Karpas-422 (cell line): ENCODE data around the gene PSORS1C1. TPM values are rescaled to one million over a fixed set of nuclear protein-coding genes. Genes with fewer than 3 reads are reported as not detected.
"Not testable (repeated sequence)": the region's sequence is repeated elsewhere in the genome, so short reads cannot be mapped to it uniquely, and the experiment has no call there.

Experiments used
- DNase-seq: peaks from one replicate; pipeline ENCODE4 v3.0.0-alpha.2; 2015
- H2AFZ ChIP-seq: fragments of 200-600 bp; sonication (generic); 2 replicates; pipeline ENCODE4 v1.6.1; 2014; ENCODE audit warnings: antibody characterized with exemption, low read length, mixed read lengths
- H3K27ac ChIP-seq: fragments of 200-600 bp; sonication (generic); 2 replicates; pipeline ENCODE4 v1.5.1; 2014; ENCODE audit warnings: mild to moderate bottlenecking, low read length, moderate library complexity
- H3K27me3 ChIP-seq: fragments of 200-600 bp; sonication (generic); 2 replicates; pipeline ENCODE4 v1.6.1; 2014; ENCODE audit warnings: low read length, mixed read lengths
- H3K36me3 ChIP-seq: fragments of 200-600 bp; sonication (generic); 2 replicates; pipeline ENCODE4 v1.6.1; 2014; ENCODE audit warnings: low read length, mixed read lengths; ENCODE audit not compliant: insufficient read depth
- H3K4me1 ChIP-seq: fragments of 200-600 bp; sonication (generic); 2 replicates; pipeline ENCODE4 v1.6.1; 2014; ENCODE audit warnings: mild to moderate bottlenecking, low read length, mixed read lengths
- H3K4me2 ChIP-seq: fragments of 200-600 bp; sonication (generic); 2 replicates; pipeline ENCODE4 v1.6.1; 2014; ENCODE audit warnings: low read length, low read depth, mild to moderate bottlenecking; ENCODE audit not compliant: poor library complexity, severe bottlenecking
- H3K4me3 ChIP-seq: fragments of 200-600 bp; sonication (generic); 2 replicates; pipeline ENCODE4 v1.5.1; 2014; ENCODE audit warnings: mild to moderate bottlenecking, antibody characterized with exemption, low read length, mixed read lengths
- H3K79me2 ChIP-seq: fragments of 200-600 bp; sonication (generic); 2 replicates; pipeline ENCODE4 v1.6.1; 2014; ENCODE audit warnings: mild to moderate bottlenecking, low read length, mixed read lengths
- H3K9ac ChIP-seq: fragments of 200-600 bp; sonication (generic); 2 replicates; pipeline ENCODE4 v1.6.0; 2014; ENCODE audit warnings: low read length
- H3K9me2 ChIP-seq: fragments of 200-600 bp; sonication (generic), shearing (Covaris generic); replicated peaks from 2 replicates; pipeline ENCODE4 v1.6.0; 2014; ENCODE audit warnings: mild to moderate bottlenecking, low read length, moderate library complexity; ENCODE audit not compliant: insufficient read depth
- H3K9me3 ChIP-seq: fragments of 300-700, 200-600 bp; sonication (generic); 2 replicates; pipeline ENCODE4 v1.6.1; 2014; ENCODE audit warnings: low read length, mixed read lengths
- H4K20me1 ChIP-seq: fragments of 200-600 bp; sonication (generic); 2 replicates; pipeline ENCODE4 v1.6.1; 2014; ENCODE audit warnings: mild to moderate bottlenecking, antibody characterized with exemption, low read length, low read depth; ENCODE audit not compliant: insufficient read depth
- total RNA-seq: library from RNA; depleted of rRNA; stranded (reverse); fragments of >200 nt; shearing (Covaris generic); gene quantifications from 2 replicates; pipeline ENCODE4 v1.2.3, GENCODE V29; 2014; ENCODE audit warnings: low replicate concordance

PSORS1C1 gene
- total RNA-seq, 1 experiment from 2014 or later, result not detected

GRCh38 chr6:31169858-31170599 is 55.4 kb downstream of the PSORS1C1 start:
- H3K79me2 ChIP-seq, H3K4me1 ChIP-seq, H3K27ac ChIP-seq, H2AFZ ChIP-seq, H3K9ac ChIP-seq, DNase-seq, H3K4me2 ChIP-seq, H3K9me2 ChIP-seq, H3K9me3 ChIP-seq, H3K27me3 ChIP-seq, H3K4me3 ChIP-seq, H3K36me3 ChIP-seq, H4K20me1 ChIP-seq: not testable (repeated sequence)

- DNase-seq, result no peak
- H3K4me3 ChIP-seq, result no peak within 1 kb of the TSS
- H2AFZ ChIP-seq, result no peak within 1 kb of the TSS
- H3K36me3 ChIP-seq, result no peaks in the 10 kb centered on the region
- no peaks in the 10 kb centered on the region for H3K27me3 ChIP-seq
- H3K79me2 ChIP-seq, result no peaks in the 10 kb centered on the region
- H3K4me2 ChIP-seq, result no peak within 1 kb of the TSS
- H3K27ac ChIP-seq, result no peak within 1 kb of the TSS
- H4K20me1 ChIP-seq, result no peaks in the 10 kb centered on the region
- peaks cover 3% of the 10 kb centered on the region for H3K4me1 ChIP-seq
- H3K9ac ChIP-seq, result no peak within 1 kb of the TSS
- no peaks in the 10 kb centered on the region for H3K9me2 ChIP-seq
- no peaks in the 10 kb centered on the region for H3K9me3 ChIP-seq
Observed at GRCh38 chr6:31170600-31170881, 55.9 kb downstream of the PSORS1C1 start, which contains the start of gene POU5F1. TSS of gene POU5F1 (minus strand) at chr6:31170682. CDS start at chr6:31170620, 62 bp downstream.

DNA sequence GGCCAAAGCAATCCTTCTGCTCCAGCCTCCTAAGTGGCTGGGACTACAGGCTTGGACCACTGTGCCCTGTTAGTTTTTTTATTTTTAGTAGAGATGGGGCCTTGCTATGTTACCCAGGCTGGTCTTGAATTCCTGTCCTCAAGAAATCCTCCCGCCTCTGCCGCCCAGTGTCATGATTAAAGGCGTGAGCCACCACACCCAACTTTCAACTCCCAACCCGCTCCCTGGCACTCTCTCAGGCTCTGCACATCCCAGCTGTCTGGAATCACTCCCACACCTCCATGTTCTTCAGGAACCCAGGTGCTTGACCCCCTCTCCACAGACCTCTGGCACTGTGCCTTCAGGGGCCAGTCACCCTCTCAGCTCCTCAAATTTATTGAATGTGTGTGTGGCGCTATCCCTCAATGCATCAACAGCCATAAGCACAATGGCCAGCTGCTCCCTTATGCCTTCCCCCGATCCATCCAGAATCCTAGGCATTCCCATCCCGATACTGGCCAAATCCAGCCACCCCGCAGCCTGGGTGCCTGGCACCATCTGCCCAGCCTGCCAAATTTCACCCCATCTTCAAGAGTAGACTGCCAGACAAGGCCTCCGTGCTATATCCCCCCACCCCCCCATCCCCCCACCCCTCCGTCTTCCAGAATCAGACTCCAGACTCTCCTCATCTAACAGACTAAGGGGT is 56.5 kb downstream of the PSORS1C1 start:
- Histone ChIP-seq H4K20me1 (no peaks in the 10 kb centered on the region), H3K27ac (no peak overlapping the region), H3K9me2 (no peaks in the 10 kb centered on the region), H3K4me2 (no peak overlapping the region), H3K4me1 (no peaks in the 10 kb centered on the region), H3K79me2 (no peaks in the 10 kb centered on the region), H2AFZ (no peak overlapping the region), H3K4me3 (no peak overlapping the region), H3K9ac (no peak overlapping the region), H3K36me3 (no peaks in the 10 kb centered on the region), H3K27me3 (no peaks in the 10 kb centered on the region), H3K9me3 (no peaks in the 10 kb centered on the region)
- no peak for DNase-seq

- H3K4me1 ChIP-seq, result no peaks in the 10 kb centered on the region
- no peak overlapping the region for H2AFZ ChIP-seq
- H4K20me1 ChIP-seq, result no peaks in the 10 kb centered on the region
- H3K9ac ChIP-seq, result no peak overlapping the region
- H3K27ac ChIP-seq, result no peak overlapping the region
- no peak for DNase-seq
- no peaks in the 10 kb centered on the region for H3K9me3 ChIP-seq
- H3K27me3 ChIP-seq, result no peaks in the 10 kb centered on the region
- H3K36me3 ChIP-seq, result no peaks in the 10 kb centered on the region
- no peak overlapping the region for H3K4me3 ChIP-seq
- H3K9me2 ChIP-seq, result no peaks in the 10 kb centered on the region
- H3K4me2 ChIP-seq, result no peak overlapping the region
- no peaks in the 10 kb centered on the region for H3K79me2 ChIP-seq
Observed at GRCh38 chr6:31171931-31172905, 57.6 kb downstream of the PSORS1C1 start.

DNA sequence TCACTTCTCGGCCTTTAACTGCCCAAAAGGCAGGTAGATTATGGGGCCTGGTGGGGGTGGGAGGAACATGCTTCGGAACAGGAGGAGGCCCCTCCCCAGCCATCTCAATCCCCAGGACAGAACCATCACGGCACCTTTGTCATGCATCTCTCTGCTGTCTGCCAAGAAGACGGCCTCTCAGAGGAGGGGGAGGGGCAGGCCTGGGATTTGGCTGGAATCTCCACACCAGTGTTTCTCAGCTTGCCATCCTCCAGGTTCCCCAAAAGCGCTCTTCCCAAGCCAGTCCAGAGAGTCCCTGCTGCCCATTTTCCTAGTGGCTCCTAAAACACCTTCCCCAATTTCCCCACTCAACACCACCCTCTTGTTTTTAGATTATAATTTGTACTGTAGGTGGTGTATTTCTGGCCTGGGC is 58.4 kb downstream of the PSORS1C1 start:
- Histone ChIP-seq H3K79me2 (no peaks in the 10 kb centered on the region), H3K36me3 (no peaks in the 10 kb centered on the region), H4K20me1 (no peaks in the 10 kb centered on the region), H3K9ac (no peak overlapping the region), H2AFZ (no peak overlapping the region), H3K9me3 (no peaks in the 10 kb centered on the region), H3K27ac (no peak overlapping the region), H3K4me2 (no peak overlapping the region), H3K4me1 (no peaks in the 10 kb centered on the region), H3K27me3 (no peaks in the 10 kb centered on the region), H3K4me3 (no peak overlapping the region), H3K9me2 (no peaks in the 10 kb centered on the region)
- no peak for DNase-seq

GRCh38 chr6:31173406-31173805 is 58.8 kb downstream of the PSORS1C1 start:
- H3K9me3 ChIP-seq, result no peaks in the 10 kb centered on the region
- H3K27ac ChIP-seq, result no peak overlapping the region
- H3K4me1 ChIP-seq, result no peaks in the 10 kb centered on the region
- no peak overlapping the region for H3K4me3 ChIP-seq
- no peak overlapping the region for H3K4me2 ChIP-seq
- no peak overlapping the region for H3K9ac ChIP-seq
- no peaks in the 10 kb centered on the region for H3K79me2 ChIP-seq
- DNase-seq, result no peak
- no peaks in the 10 kb centered on the region for H3K27me3 ChIP-seq
- H3K36me3 ChIP-seq, result no peaks in the 10 kb centered on the region
- H3K9me2 ChIP-seq, result no peaks in the 10 kb centered on the region
- no peak overlapping the region for H2AFZ ChIP-seq
- H4K20me1 ChIP-seq, result no peaks in the 10 kb centered on the region

- H3K36me3 ChIP-seq, result no peaks in the 10 kb centered on the region
- no peaks in the 10 kb centered on the region for H4K20me1 ChIP-seq
- H3K4me3 ChIP-seq, result no peak overlapping the region
- H3K27ac ChIP-seq, result no peak overlapping the region
- no peak overlapping the region for H2AFZ ChIP-seq
- H3K9me2 ChIP-seq, result no peaks in the 10 kb centered on the region
- no peaks in the 10 kb centered on the region for H3K27me3 ChIP-seq
- DNase-seq, result no peak
- H3K9me3 ChIP-seq, result no peaks in the 10 kb centered on the region
- no peaks in the 10 kb centered on the region for H3K4me1 ChIP-seq
- H3K4me2 ChIP-seq, result no peak overlapping the region
- no peak overlapping the region for H3K9ac ChIP-seq
- H3K79me2 ChIP-seq, result no peaks in the 10 kb centered on the region
Observed at GRCh38 chr6:31174378-31174777, 59.8 kb downstream of the PSORS1C1 start.

DNA sequence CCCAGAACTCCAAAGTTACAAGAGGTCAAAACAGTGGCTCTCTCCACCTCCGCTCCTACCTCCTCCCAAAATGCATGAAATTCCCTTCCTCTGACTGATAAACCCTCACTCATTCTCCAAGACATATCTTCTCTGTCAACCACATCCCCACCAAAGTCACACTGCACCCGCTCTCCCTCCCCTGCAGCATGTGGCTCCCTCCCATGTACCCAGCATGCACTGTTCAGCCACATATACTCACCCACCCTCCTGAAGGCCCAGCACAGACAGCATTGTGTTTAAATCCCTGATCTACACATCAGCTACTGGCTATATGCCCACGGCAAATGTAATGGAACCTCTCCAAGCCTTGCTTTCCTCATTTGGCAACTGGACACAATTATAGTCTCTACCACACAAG is 61.4 kb downstream of the PSORS1C1 start:
- Histone ChIP-seq H3K79me2 (no peaks in the 10 kb centered on the region), H3K27ac (no peak overlapping the region), H3K9me3 (no peaks in the 10 kb centered on the region), H3K9ac (no peak overlapping the region), H3K4me1 (no peaks in the 10 kb centered on the region), H3K4me3 (no peak overlapping the region), H2AFZ (no peak overlapping the region), H3K9me2 (no peaks in the 10 kb centered on the region), H3K27me3 (no peaks in the 10 kb centered on the region), H3K4me2 (no peak overlapping the region), H3K36me3 (no peaks in the 10 kb centered on the region), H4K20me1 (no peaks in the 10 kb centered on the region)
- no peak for DNase-seq
